Subcutaneous adipose tissue (tissue), 4 donors: ENCODE data around the gene IQCN. TPM values are rescaled to one million over a fixed set of nuclear protein-coding genes. Genes with fewer than 3 reads are reported as not detected.

Experiments used
- CTCF ChIP-seq: fragments of 450-650 bp; IDR thresholded peaks from one replicate; pipeline ENCODE4 v1.5.1; 2016; ENCODE audit warnings: low read depth, mild to moderate bottlenecking, control low read depth, antibody characterized with exemption, moderate library complexity
- total RNA-seq, 4 donors: library from RNA; depleted of rRNA; stranded (reverse); fragments of >200 nt; gene quantifications; one replicate each; pipeline ENCODE4 v1.1.0, GENCODE V29; 2016

IQCN gene
- total RNA-seq, 4 donors from 2014 or later: 1.3 to 7.9 (median 3.0) TPM

- no peak for TF ChIP-seq CTCF
These were observed 20.8 kb upstream of the IQCN start for GRCh38 chr19:18295034-18295451.

GRCh38 chr19:18294467-18294864 is 20.2 kb upstream of the IQCN start:
- no peak for TF ChIP-seq CTCF

GRCh38 chr19:18293642-18294466 is 19.6 kb upstream of the IQCN start:
- TF ChIP-seq CTCF: no peak

- no peak for TF ChIP-seq CTCF
These were observed 18.8 kb upstream of the IQCN start for GRCh38 chr19:18292810-18293641.

GRCh38 chr19:18292462-18292809 is 18.2 kb upstream of the IQCN start:
- no peak for TF ChIP-seq CTCF

GRCh38 chr19:18291590-18292461 is 17.6 kb upstream of the IQCN start:
- TF ChIP-seq CTCF: no peak
